HepG2 (cell line): ENCODE results near the gene KNL1. TPM values are rescaled to one million over a fixed set of nuclear protein-coding genes. Genes with fewer than 3 reads are reported as not detected.

Experiments
- ATAC-seq: fragments of 200-7000 bp; cut with Tn5 transposase; 3 replicates; pipeline ENCODE4 v1.9.1; 2020; ENCODE audit warnings: mild to moderate bottlenecking, moderate library complexity
- BruUV-seq: library from RNA; stranded (reverse); fragments of 400-500 nt; replicated peaks from 2 replicates; lab custom pipeline; 2021; lab: Mats Ljungman, UMichigan
- CTCF ChIA-PET: fragments of 300-600 bp; formaldehyde crosslinking; extraction: SDS; loops from one replicate; lab custom pipeline; 2021; ENCODE audit warnings: low total read pairs, inconsistent platforms, low intra/inter-chr PET ratio; lab: Yijun Ruan, JAX
- POLR2A ChIA-PET: fragments of 350-600 bp; sonication (Branson Sonifier 250); formaldehyde crosslinking; loops from one replicate; lab custom pipeline; 2020; ENCODE audit warnings: antibody characterized with exemption, inconsistent platforms; lab: Yijun Ruan, JAX
- DNase-seq: peaks from one replicate; pipeline ENCODE4 v3.0.0-alpha.2; 2015; ENCODE audit warnings: low spot score
- FAIRE-seq: peaks from 3 replicates; lab custom pipeline; 2011; peaks lifted over from hg19 to GRCh38; lab: Jason Lieb, UNC
- H2AFZ ChIP-seq: one replicate; pipeline ENCODE4 v1.6.1; 2011; ENCODE audit warnings: low read length, inconsistent platforms
- H3K27ac ChIP-seq: fragments of 300-600 bp; 3 replicates; pipeline ENCODE4 v1.8.0; 2011; ENCODE audit warnings: mixed run types, mild to moderate bottlenecking, mixed read lengths, low read length, inconsistent platforms; ENCODE audit not compliant: insufficient read depth; ENCODE audit errors: extremely low read length
- H3K27me3 ChIP-seq, 2 experiments: fragments of 200-600 bp in 1 of 2; 2 replicates in 1 of 2; 3 replicates in 1 of 2; pipeline versions ENCODE4 v1.6.0 to v1.8.0; 2011; ENCODE audit warnings: low read length in 2 of 2, mild to moderate bottlenecking in 2 of 2, moderate library complexity in 2 of 2, inconsistent platforms in 1 of 2; ENCODE audit not compliant: insufficient read depth in 2 of 2, control insufficient read depth in 1 of 2
- H3K36me3 ChIP-seq, 2 experiments: fragments of 200-600 bp in 1 of 2; replicated peaks in 1 of 2; 2 replicates in 1 of 2; 3 replicates in 1 of 2; pipeline versions ENCODE4 v1.5.1 to v1.8.0; 2011; ENCODE audit warnings: low read length in 2 of 2, inconsistent platforms in 1 of 2; ENCODE audit not compliant: insufficient read depth in 2 of 2, control insufficient read depth in 1 of 2
- H3K4me1 ChIP-seq: 2 replicates; pipeline ENCODE4 v1.5.1; 2012; ENCODE audit warnings: low read length, inconsistent platforms; ENCODE audit not compliant: insufficient read depth
- H3K4me2 ChIP-seq: 2 replicates; pipeline ENCODE4 v1.6.0; 2011; ENCODE audit warnings: low read depth, low read length, inconsistent platforms
- H3K4me3 ChIP-seq, 3 experiments: fragments of 200-600 bp in 1 of 3; sonication (generic), shearing (Covaris generic) in 1 of 3; replicated peaks in 1 of 3; 2 replicates each; pipeline ENCODE4 v1.5.1; 2011 to 2016; ENCODE audit warnings: low read length in 3 of 3, inconsistent platforms in 2 of 3, low read depth in 2 of 3, mild to moderate bottlenecking in 2 of 3, control low read depth in 1 of 3, mixed read lengths in 1 of 3; ENCODE audit not compliant: insufficient read depth in 1 of 3
- H3K79me2 ChIP-seq: one replicate; pipeline ENCODE4 v1.6.1; 2011; ENCODE audit warnings: low read length, inconsistent platforms; ENCODE audit not compliant: insufficient read depth
- H3K9ac ChIP-seq: 2 replicates; pipeline ENCODE4 v1.6.0; 2011; ENCODE audit warnings: mild to moderate bottlenecking, low read depth, low read length, inconsistent platforms; ENCODE audit not compliant: insufficient read depth
- H3K9me3 ChIP-seq: 2 replicates; pipeline ENCODE4 v1.5.1; 2012; ENCODE audit warnings: mild to moderate bottlenecking, low read length
- H4K20me1 ChIP-seq: 2 replicates; pipeline ENCODE4 v1.6.0; 2011; ENCODE audit warnings: inconsistent platforms, mild to moderate bottlenecking, low read length, moderate library complexity; ENCODE audit not compliant: insufficient read depth
- NRL ChIP-seq: sonication (generic); formaldehyde crosslinking; IDR thresholded peaks from 2 replicates; pipeline ENCODE4 v1.5.0; 2020; ENCODE audit warnings: missing genetic modification reagents, mild to moderate bottlenecking, moderate library complexity, borderline replicate concordance
- ZNF180 ChIP-seq: sonication (generic); formaldehyde crosslinking; IDR thresholded peaks from 2 replicates; pipeline ENCODE4 v1.4.0; 2020; ENCODE audit warnings: low read depth, missing genetic modification reagents, borderline replicate concordance
- WGBS: methylation state at CpG from one replicate; pipeline ENCODE4 v1.1.6; 2017; ENCODE audit warnings: low lambda C conversion rate; 5-methylcytosine and 5-hydroxymethylcytosine counted together
- in situ Hi-C: cut with HindIII; loops from 2 replicates; pipeline ENCODE4 v1.10.0; 2017; ENCODE audit warnings: low pct_unique_long_range_greater_than_20kb; ENCODE audit not compliant: extremely low pct_ligation_motif_present
- intact Hi-C: fragments of 100-400 bp; cut with micrococcal nuclease; formaldehyde crosslinking; loops from one replicate; pipeline ENCODE4 v1.10.0; 2022; ENCODE audit not compliant: unreplicated experiment
- polyA plus RNA-seq, 8 experiments: library from polyadenylated mRNA; depleted of rRNA in 3 of 8; stranded (reverse) in 7 of 8; unstranded in 1 of 8; fragments of >200 nt; fragmentation: Illumina TruSeq in 4 of 8; extraction: Trizol in 4 of 8; gene quantifications; 2 replicates each; pipeline versions ENCODE4 v1.2.1 to v1.2.3, GENCODE V29; 2011 to 2016; ENCODE audit warnings: low read depth in 4 of 8, missing spikeins in 1 of 8, mixed read lengths in 1 of 8; ENCODE audit not compliant: insufficient read depth in 1 of 8
- total RNA-seq, 5 experiments: library from RNA; depleted of rRNA; stranded (reverse); fragments of >200 nt; fragmentation: Illumina TruSeq; extraction: Trizol; gene quantifications; 2 replicates each; pipeline ENCODE4 v1.2.3, GENCODE V29; 2016; ENCODE audit warnings: low read depth in 1 of 5
- TF ChIP-seq, protein P1 (sequence below): sonication (generic); formaldehyde crosslinking; conservative IDR thresholded peaks from 2 replicates; pipeline ENCODE4 v1.4.0; 2020; ENCODE audit warnings: missing genetic modification reagents
- TF ChIP-seq, protein P2 (sequence below): sonication (generic); formaldehyde crosslinking; IDR thresholded peaks from 2 replicates; pipeline ENCODE4 v1.5.0; 2020; ENCODE audit warnings: missing genetic modification reagents
- TF ChIP-seq, protein P3 (sequence below): IDR thresholded peaks from 2 replicates; pipeline ENCODE4 v1.6.1; 2012; ENCODE audit warnings: low read length, improper control_type of control experiment

KNL1 gene
- total and polyA plus RNA-seq, 2 of the 13 experiments (the other 11 are each of a cell fraction or from before 2014, with no cell fraction given): 8.0 to 21.4 TPM

DNA sequence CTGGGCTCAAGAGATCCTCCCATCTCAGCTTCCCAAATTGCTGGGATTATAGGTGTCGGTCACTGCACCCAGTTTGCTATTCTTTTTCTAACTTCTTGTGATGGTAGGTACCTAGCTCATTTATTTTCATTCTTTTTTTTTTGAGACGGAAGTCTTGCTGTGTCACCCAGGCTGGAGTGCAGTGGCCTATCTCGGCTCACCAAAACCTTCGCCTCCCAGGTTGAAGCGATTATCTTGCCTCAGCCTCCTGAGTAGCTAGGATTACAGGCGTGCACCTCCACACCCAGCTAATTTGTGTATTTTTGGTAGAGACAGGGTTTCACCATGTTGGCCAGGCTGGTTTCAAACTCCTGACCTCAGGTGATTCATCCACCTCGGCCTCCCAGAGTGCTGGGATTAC is 70.9 kb downstream of the KNL1 start:
- no TSS peak for BruUV-seq
- ATAC-seq (no peak), FAIRE-seq (no peak), DNase-seq (no peak)
- in situ Hi-C loops: no loop called here
- Histone ChIP-seq H3K27me3 (no peaks in the 10 kb centered on the region), H3K36me3 (peaks cover 0 to 13% of the 10 kb centered on the region in 2 experiments; a peak in 3 of 5 replicates), H3K9ac (no peak overlapping the region), H2AFZ (no peak overlapping the region), H3K4me2 (no peak overlapping the region), H3K9me3 (no peaks in the 10 kb centered on the region), H4K20me1 (no peaks in the 10 kb centered on the region), H3K4me3 (no peak overlapping the region), H3K4me1 (no peaks in the 10 kb centered on the region), H3K27ac (no peak overlapping the region), H3K79me2 (no peaks in the 10 kb centered on the region)
- no peak for TF ChIP-seq NRL
- TF ChIP-seq, protein P1, sequence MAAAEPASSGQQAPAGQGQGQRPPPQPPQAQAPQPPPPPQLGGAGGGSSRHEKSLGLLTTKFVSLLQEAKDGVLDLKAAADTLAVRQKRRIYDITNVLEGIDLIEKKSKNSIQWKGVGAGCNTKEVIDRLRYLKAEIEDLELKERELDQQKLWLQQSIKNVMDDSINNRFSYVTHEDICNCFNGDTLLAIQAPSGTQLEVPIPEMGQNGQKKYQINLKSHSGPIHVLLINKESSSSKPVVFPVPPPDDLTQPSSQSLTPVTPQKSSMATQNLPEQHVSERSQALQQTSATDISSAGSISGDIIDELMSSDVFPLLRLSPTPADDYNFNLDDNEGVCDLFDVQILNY (CRISPR knock-in tag): no peak
- no peak for TF ChIP-seq ZNF180 (CRISPR knock-in tag)
- TF ChIP-seq, protein P2, sequence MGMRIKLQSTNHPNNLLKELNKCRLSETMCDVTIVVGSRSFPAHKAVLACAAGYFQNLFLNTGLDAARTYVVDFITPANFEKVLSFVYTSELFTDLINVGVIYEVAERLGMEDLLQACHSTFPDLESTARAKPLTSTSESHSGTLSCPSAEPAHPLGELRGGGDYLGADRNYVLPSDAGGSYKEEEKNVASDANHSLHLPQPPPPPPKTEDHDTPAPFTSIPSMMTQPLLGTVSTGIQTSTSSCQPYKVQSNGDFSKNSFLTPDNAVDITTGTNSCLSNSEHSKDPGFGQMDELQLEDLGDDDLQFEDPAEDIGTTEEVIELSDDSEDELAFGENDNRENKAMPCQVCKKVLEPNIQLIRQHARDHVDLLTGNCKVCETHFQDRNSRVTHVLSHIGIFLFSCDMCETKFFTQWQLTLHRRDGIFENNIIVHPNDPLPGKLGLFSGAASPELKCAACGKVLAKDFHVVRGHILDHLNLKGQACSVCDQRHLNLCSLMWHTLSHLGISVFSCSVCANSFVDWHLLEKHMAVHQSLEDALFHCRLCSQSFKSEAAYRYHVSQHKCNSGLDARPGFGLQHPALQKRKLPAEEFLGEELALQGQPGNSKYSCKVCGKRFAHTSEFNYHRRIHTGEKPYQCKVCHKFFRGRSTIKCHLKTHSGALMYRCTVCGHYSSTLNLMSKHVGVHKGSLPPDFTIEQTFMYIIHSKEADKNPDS (CRISPR knock-in tag): no peak
- TF ChIP-seq, protein P3, sequence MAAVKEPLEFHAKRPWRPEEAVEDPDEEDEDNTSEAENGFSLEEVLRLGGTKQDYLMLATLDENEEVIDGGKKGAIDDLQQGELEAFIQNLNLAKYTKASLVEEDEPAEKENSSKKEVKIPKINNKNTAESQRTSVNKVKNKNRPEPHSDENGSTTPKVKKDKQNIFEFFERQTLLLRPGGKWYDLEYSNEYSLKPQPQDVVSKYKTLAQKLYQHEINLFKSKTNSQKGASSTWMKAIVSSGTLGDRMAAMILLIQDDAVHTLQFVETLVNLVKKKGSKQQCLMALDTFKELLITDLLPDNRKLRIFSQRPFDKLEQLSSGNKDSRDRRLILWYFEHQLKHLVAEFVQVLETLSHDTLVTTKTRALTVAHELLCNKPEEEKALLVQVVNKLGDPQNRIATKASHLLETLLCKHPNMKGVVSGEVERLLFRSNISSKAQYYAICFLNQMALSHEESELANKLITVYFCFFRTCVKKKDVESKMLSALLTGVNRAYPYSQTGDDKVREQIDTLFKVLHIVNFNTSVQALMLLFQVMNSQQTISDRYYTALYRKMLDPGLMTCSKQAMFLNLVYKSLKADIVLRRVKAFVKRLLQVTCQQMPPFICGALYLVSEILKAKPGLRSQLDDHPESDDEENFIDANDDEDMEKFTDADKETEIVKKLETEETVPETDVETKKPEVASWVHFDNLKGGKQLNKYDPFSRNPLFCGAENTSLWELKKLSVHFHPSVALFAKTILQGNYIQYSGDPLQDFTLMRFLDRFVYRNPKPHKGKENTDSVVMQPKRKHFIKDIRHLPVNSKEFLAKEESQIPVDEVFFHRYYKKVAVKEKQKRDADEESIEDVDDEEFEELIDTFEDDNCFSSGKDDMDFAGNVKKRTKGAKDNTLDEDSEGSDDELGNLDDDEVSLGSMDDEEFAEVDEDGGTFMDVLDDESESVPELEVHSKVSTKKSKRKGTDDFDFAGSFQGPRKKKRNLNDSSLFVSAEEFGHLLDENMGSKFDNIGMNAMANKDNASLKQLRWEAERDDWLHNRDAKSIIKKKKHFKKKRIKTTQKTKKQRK: no peak
- ChIA-PET CTCF (no interaction called here), POLR2A (interaction anchor here (0.7 kb wide), 1 partner anchor 15 kb away, joined by 3 read pairs; no protein-coding TSS in a partner anchor)
- 97% methylated on average over 7 of the region's 7 CpGs for WGBS
- intact Hi-C loops: no loop called here
